Liver (tissue), 3 donors: ENCODE results near the gene RALGDS.

Experiments
- ATF3 ChIP-seq: IDR thresholded peaks from 2 replicates; pipeline ENCODE4 v1.6.1; 2016; ENCODE audit warnings: antibody characterized with exemption
- GABPA ChIP-seq, 2 donors: IDR thresholded peaks in 1 of 2; conservative IDR thresholded peaks in 1 of 2; 2 replicates each; pipeline ENCODE4 v1.6.1; 2016; ENCODE audit warnings: antibody characterized with exemption in 2 of 2, mild to moderate bottlenecking in 1 of 2, moderate library complexity in 1 of 2
- HNF4A ChIP-seq, 2 donors: conservative IDR thresholded peaks; 2 replicates each; pipeline ENCODE4 v1.6.1; 2016; ENCODE audit warnings: antibody characterized with exemption in 2 of 2, mild to moderate bottlenecking in 2 of 2
- JUND ChIP-seq, 2 donors: IDR thresholded peaks; 2 replicates each; pipeline ENCODE4 v1.6.1; 2016; ENCODE audit warnings: antibody characterized with exemption in 2 of 2
- RAD21 ChIP-seq, 2 donors: IDR thresholded peaks; 2 replicates each; pipeline ENCODE4 v1.6.1; 2016; ENCODE audit warnings: antibody characterized with exemption in 2 of 2, mild to moderate bottlenecking in 2 of 2
- RXRA ChIP-seq, 2 donors: IDR thresholded peaks; 2 replicates each; pipeline ENCODE4 v1.6.1; 2017 to 2018; ENCODE audit warnings: antibody characterized with exemption in 2 of 2, mild to moderate bottlenecking in 1 of 2
- SP1 ChIP-seq: IDR thresholded peaks from 2 replicates; pipeline ENCODE4 v1.6.1; 2018; ENCODE audit warnings: antibody characterized with exemption, mild to moderate bottlenecking
- TAF1 ChIP-seq: conservative IDR thresholded peaks from 2 replicates; pipeline ENCODE4 v1.6.1; 2016; ENCODE audit warnings: antibody characterized with exemption, mild to moderate bottlenecking
- TF ChIP-seq, protein P1 (sequence below): fragments of 150-350 bp; IDR thresholded peaks from 2 replicates; pipeline ENCODE4 v1.5.1; 2017; ENCODE audit warnings: improper control_type of control experiment, low read depth, low read length; ENCODE audit not compliant: missing input control
- TF ChIP-seq, protein P2 (sequence below): IDR thresholded peaks from 2 replicates; pipeline ENCODE4 v1.6.1; 2016; ENCODE audit warnings: antibody characterized with exemption, mild to moderate bottlenecking
- TF ChIP-seq, protein P3 (sequence below): IDR thresholded peaks from 2 replicates; pipeline ENCODE4 v1.6.1; 2016; ENCODE audit warnings: antibody characterized with exemption
- donor health status: healthy.
- donor health status: healthy.

- TF ChIP-seq, protein P1, sequence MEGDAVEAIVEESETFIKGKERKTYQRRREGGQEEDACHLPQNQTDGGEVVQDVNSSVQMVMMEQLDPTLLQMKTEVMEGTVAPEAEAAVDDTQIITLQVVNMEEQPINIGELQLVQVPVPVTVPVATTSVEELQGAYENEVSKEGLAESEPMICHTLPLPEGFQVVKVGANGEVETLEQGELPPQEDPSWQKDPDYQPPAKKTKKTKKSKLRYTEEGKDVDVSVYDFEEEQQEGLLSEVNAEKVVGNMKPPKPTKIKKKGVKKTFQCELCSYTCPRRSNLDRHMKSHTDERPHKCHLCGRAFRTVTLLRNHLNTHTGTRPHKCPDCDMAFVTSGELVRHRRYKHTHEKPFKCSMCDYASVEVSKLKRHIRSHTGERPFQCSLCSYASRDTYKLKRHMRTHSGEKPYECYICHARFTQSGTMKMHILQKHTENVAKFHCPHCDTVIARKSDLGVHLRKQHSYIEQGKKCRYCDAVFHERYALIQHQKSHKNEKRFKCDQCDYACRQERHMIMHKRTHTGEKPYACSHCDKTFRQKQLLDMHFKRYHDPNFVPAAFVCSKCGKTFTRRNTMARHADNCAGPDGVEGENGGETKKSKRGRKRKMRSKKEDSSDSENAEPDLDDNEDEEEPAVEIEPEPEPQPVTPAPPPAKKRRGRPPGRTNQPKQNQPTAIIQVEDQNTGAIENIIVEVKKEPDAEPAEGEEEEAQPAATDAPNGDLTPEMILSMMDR = no peak
- TF ChIP-seq GABPA (IDR thresholded peaks at IDR 0.05 in 1 of 2, conservative IDR thresholded peaks at IDR 0.05 in 1 of 2) (no peak), RAD21 (IDR thresholded peaks at IDR 0.05) (no peak), ATF3 (no peak), SP1 (no peak), TAF1 (no peak), JUND (IDR thresholded peaks at IDR 0.05) (no peak), HNF4A (conservative IDR thresholded peaks at IDR 0.05) (no peak), RXRA (IDR thresholded peaks at IDR 0.05) (no peak)
- TF ChIP-seq, protein P2, sequence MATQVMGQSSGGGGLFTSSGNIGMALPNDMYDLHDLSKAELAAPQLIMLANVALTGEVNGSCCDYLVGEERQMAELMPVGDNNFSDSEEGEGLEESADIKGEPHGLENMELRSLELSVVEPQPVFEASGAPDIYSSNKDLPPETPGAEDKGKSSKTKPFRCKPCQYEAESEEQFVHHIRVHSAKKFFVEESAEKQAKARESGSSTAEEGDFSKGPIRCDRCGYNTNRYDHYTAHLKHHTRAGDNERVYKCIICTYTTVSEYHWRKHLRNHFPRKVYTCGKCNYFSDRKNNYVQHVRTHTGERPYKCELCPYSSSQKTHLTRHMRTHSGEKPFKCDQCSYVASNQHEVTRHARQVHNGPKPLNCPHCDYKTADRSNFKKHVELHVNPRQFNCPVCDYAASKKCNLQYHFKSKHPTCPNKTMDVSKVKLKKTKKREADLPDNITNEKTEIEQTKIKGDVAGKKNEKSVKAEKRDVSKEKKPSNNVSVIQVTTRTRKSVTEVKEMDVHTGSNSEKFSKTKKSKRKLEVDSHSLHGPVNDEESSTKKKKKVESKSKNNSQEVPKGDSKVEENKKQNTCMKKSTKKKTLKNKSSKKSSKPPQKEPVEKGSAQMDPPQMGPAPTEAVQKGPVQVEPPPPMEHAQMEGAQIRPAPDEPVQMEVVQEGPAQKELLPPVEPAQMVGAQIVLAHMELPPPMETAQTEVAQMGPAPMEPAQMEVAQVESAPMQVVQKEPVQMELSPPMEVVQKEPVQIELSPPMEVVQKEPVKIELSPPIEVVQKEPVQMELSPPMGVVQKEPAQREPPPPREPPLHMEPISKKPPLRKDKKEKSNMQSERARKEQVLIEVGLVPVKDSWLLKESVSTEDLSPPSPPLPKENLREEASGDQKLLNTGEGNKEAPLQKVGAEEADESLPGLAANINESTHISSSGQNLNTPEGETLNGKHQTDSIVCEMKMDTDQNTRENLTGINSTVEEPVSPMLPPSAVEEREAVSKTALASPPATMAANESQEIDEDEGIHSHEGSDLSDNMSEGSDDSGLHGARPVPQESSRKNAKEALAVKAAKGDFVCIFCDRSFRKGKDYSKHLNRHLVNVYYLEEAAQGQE = no peak
- TF ChIP-seq, protein P3, sequence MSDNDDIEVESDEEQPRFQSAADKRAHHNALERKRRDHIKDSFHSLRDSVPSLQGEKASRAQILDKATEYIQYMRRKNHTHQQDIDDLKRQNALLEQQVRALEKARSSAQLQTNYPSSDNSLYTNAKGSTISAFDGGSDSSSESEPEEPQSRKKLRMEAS = no peak
These were observed 34.1 kb downstream of the RALGDS start for GRCh38 chr9:133086894-133087293.
